GM18951 (cell line): ENCODE measurements around the gene SRGAP2.
"Not testable (repeated sequence)": the region's sequence is repeated elsewhere in the genome, so short reads cannot be mapped to it uniquely, and the experiment has no call there.

ENCODE experiments used
- in situ Hi-C: fragments of 300-500 bp; cut with MboI; formaldehyde crosslinking; loops from one replicate; pipeline ENCODE4 v1.12.0; 2022; ENCODE audit warnings: low sequenced_read_pairs, mixed read lengths, inconsistent platforms; ENCODE audit not compliant: unreplicated experiment

SRGAP2 gene

DNA sequence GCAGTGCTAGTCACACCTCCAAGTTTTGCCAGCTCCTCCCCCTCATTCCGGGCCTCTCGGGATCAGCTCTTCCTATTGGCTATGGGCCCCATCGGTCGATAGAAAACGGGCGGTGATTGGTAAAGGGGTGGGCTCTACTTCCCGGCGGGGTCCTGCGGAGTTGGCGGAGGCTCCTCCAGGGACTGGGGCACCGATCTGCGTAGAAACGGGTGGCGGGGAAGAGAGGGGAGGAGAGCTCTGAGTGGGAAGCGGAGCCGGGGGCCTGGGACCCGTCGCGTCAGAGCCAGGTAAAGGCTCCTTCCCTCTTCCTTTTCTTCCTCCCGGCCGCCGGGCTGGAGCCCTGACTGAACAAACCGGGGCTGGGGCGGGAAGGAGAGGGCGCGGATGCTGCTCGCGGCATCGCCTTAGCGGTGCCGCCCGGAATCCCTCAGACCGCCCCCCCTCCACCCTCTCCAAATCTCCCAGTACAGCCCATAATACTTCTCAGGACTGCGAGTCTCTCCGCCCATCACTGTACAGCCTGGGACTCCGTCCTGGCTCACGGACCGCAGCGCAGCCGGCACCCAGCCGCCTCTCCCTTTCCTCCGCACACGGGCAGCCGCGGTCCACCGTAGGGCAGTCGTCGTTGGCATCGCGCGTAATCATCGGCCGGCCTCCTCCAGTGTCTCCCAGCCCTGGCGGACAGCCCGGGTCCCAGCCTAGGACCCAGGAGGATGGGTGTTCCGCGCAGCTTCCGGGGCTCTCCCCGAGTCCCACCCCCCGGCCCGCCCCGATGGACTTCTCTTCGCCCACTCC lies at the start of gene SRGAP2:
Gene SRGAP2 (plus strand): TSS at position 178 of the 795 bp plus-strand sequence. CDS start 2,430 bp downstream, outside the sequence.
- in situ Hi-C loops, result not testable (repeated sequence)

DNA sequence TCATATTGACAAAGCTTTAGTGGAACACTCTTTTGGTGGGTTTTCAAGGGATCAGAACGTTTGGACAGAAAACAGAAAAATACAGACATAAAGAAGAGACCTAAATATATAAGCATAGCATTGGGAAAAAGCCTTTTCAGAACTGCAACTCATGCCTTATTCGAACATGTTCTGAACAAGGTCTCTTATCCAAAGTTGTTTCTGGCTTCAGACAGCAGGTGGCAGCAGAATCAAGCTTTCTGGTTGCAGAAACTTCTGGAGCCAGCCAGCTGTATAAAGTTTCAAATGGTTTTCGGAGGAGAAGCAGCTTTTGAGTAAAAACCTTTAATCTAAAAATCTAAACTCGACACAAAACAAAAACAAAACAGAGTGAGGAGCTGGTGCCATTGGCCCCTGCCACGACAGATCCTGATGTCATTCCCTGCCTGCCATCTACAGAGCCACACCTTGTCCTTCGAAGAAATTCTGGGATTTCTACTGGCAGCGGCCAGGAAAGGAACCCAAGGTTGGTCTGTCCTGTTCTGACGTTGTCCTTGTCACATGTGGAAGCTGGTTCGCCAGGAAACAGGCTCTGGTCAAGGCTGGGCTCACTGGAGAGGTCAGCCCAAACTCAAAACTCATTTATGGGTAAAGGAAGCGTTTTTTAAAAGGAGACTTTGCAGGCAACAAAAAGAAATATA lies 35.9 kb upstream of the SRGAP2 start:
- in situ Hi-C loops, result not testable (repeated sequence)

DNA sequence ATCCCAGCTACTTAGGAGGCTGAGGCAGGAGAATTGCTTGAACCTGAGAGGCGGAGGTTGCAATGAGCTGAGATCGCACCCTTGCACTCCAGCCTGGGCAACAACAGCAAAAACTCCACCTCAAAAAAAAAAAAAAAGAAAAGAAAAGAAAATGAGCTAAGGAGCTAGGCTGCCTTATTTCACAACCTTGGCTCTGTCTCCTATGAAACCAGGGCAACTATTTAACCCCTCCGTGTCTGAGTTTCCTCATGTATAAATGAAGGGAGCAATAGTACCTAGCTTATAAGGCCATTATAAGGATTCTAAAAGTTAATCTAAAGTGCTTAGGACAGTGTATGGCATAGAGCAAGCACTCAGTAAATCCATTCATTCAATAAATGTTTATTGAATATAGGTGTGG lies 33.5 kb upstream of the SRGAP2 start:
- in situ Hi-C loops, result not testable (repeated sequence)

DNA sequence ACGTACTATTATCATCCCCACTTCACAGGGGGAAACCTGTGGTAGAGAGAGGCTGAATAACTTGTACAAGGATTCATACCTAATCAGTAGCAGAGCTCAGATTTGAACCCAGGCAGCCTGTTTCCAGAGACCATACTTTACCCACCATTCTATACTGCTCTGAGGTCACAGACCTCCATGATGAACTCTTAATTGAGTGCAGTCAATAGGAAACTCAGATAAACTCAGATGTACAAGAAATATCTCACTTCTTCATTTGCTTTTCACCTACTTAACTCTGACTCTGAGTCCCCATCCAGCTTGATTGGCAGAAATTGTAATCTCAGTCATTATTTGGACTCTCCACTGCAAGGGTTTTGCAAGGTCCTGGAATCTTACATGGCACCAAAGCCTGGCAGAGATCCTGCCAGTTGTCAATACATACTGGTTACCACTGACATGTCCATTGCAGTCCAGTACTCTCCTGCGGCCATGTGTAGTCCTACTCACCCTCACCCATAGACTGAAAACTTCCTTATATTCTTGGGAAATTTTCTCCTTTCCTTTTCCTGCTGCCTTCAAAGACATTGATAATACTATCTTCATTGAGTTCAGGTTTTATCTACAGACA lies 30.1 kb upstream of the SRGAP2 start:
- in situ Hi-C loops, result not testable (repeated sequence)

DNA sequence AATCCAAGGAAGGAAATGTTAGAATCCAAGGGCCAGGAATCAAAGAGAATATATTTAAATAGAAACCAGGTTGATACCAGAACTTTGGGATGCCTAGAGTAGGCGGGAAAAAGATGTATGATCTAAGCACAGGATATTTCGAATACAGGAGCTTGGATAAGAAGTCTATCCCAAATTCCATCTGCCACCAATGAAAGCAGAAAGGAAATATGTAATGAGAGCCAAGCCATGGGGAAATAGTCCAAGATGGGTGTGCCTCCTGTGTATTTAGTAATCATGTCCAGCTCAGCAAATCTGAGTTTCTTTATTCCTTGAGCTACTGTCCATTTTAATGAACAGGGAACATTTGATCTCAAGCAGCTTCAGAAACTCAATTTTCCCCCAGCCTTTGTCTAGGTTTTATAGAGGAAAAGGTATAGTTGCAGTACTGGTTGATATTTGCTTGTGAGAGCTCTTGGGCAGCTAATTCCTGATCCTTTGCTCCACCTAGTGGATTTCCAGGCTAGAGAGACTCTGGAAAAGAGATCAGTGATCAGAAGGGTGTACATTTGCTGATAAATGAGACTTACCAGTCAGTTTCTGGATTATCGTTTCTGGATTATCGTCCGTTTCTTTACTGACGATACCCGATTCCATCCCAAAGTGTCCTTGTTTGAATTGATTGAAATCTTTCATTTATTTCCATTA lies 29.0 kb upstream of the SRGAP2 start:
- in situ Hi-C loops, result not testable (repeated sequence)

DNA sequence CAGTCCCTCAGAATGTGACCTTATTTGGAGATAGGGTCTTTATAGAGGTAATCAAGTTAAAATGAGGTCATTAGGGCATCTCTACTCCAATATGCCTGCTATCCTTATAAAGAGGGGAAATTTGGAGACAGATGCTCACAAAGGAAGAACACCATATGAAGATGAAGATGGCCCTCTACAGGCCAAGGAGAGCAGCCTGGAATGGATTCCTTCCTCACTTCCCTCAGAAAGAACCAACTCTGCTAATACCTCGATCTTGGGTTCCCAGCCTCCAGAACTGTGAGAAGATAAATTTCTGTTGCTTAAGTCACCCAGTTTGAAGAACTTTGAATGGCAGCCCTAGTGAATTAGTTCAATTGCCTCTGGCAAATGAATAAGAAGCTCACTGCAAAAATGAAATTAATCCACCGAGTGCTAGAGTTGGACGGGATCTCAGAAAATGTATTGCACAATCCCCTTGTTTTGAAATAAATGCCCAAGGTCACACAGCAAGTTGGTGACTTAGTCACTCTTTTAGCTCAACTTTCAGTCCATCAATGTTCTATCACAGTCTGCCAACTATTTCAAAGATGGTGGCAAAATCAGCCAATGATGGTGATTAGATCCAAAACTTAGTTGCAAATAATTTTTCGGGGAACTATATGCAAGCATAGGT lies 27.8 kb upstream of the SRGAP2 start:
- in situ Hi-C loops, result not testable (repeated sequence)

DNA sequence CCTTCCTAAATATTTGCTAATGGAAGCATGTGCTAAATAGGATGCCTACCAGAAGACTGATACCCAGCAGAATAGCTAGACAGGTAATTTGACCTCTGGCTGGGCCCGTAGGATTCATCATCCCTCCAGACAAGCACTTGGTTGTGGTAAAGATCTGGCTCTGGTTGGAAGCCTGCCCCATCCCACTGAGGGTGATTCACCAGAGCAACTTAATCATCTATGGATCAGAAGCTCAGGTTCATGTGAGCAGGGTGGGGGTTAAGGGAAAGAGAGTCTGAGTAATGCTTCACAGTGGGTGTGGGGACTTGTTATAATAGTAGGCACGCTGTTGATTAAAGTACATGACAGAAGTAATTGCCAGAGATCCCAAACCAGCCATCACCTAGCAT lies 27.2 kb upstream of the SRGAP2 start:
- in situ Hi-C loops, result not testable (repeated sequence)

DNA sequence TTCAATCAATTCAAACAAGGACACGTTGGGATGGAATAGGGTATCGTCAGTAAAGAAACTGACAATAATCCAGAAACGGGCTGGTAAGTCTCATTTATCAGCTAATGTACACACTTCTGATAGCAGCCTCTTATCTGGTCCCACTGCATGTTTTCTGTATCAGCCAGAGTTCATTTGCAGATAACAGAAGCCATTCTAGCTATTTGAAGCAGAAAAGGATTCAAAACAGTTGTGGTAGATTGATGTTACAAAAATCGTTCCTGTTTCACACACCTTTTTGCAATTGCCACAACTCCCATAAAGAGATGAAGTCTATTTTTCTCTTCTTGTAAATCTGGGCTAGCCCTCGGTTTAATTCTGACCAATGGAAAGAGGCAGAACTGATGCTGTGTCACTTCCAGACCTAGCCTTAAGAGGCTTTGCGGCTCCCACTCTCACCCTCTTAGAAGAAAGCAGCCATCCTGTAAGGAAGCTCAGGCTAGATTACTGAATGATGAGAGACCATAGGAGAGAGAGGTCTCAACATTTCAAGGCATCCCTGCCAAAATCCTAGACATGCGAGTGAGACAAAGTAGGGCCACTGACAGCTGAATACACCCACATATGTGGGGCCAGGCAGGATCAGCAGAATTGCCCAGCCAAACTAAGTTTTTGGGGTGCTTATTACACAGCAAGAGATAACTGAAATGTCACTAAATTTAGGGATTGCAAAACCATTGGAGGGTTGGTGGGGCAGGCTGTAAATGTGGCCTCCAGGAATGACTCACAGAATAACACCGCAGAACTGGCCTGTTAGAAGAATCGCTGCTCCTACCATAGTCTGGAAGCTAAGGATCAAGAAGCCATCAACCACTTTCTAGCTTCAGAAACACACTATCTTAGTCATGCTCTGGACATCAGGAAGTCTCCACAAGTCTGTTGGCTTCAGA lies 25.0 kb upstream of the SRGAP2 start:
- in situ Hi-C loops, result not testable (repeated sequence)

DNA sequence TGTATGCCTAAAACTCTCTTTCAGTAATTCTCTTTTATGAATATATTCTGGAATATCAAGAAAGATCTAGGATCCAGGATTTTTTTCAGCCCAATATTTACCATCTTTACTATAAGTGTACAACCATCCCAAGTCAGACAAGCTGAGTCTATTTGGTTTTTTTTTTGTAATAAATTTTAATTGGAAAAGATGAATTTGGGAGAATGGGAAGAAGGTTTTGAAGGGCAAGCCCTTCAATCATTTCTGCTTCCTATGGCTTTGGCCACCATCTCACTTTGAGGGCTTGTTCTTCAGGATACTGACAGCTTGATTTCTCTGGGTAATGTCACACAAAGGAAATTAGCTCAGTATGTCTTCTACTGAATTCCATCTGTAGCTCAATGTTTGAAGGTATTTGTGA lies 23.7 kb upstream of the SRGAP2 start:
- in situ Hi-C loops, result not testable (repeated sequence)

DNA sequence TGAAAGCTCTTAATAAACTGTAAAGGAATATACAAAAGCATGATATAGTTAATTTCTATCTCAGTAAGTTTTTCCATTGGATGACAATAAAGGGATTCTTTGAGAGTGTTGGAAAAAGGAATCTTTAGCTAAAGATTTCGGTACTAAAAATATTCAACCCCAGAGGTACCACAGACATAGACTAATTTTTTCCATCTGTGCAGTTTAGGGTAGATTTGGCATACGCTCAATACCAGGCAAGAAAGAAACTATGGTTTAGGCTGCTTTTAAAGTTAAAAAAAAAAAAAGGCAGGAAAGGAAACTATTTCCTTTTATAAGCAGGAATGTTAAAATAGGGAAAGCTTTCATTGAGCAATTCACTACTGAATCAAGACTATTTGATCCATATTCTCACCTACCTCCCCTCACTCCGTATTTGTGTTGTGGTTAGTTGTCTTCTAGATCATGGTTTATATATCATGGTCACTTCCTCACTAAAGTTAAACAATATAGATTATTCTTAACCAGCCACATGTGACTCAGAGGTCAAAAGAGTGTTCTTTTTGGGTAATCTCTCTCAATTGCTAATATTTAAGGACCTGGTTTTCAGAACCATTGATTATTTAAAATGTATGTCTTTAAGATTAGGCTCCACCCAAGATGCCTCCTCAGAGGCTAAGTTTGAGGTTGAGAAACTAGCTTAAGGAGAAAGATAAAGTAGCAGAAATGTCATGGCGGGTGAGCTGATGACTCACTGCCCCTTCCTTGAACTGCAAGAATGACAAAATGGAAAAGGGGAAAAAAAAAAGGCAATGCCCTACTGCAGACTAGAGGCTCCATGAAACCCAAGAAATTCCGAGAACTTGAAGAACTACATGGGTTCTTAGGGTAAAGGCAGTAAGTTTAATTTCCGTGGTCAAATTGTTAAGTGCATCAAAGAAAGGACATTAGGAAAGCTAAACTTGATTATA lies 20.7 kb upstream of the SRGAP2 start:
- in situ Hi-C loops, result not testable (repeated sequence)

DNA sequence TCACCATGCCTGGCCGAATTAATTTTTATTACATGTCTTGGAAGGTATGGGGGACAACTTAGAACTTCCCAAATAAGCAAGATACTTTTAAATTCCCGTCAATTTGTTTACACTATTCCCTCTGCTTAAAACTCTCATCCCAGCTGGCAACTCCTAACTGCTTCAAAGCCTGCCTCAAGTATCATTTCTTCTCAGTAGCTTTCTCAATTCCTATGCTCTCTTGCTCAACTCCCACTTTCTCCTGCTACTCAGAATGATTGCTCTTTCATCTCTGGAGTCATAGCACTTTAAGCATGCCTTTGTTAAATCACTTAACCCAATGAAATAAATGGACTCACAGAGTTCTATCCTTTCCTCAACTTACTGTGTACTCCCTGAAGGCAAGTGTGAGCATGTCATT lies 19.6 kb upstream of the SRGAP2 start:
- in situ Hi-C loops, result not testable (repeated sequence)

DNA sequence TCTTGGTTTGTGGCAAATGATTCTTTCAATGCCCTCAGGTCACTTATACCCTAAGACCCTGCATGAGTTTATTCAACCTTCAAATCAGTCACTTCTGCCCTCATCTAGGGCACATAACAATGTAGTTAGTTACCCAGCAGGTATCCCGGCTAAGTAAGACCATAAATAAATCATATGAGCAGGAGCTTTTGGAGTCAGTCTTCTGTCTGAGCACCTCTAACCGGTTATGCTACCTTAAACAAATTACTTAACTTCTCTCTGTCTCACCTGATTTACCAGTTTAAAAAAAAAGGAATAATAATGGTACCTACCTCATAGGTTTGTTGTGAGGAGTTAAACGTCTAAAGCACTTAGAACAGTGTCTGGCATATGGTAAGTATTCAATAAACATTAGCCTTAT lies 17.6 kb upstream of the SRGAP2 start:
- in situ Hi-C loops, result not testable (repeated sequence)

DNA sequence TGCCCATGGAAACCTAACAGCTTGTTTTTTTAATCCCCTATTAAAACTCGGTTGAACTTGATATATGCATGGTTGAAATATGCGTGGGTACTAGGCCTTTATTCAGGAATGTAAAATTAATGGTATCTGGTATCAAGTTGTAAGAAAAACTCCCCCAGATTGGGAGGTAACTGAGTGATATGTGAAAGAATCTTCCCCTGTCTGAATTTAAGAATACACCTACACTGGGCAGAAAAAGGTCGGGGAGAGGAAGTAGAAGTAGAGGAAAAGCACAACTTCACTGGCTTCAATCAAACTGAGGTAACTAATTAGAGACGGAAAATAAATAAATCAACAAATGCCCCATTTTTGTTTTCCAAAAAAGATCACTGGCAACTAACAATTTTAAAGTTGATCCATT lies 16.5 kb upstream of the SRGAP2 start:
- in situ Hi-C loops, result not testable (repeated sequence)

DNA sequence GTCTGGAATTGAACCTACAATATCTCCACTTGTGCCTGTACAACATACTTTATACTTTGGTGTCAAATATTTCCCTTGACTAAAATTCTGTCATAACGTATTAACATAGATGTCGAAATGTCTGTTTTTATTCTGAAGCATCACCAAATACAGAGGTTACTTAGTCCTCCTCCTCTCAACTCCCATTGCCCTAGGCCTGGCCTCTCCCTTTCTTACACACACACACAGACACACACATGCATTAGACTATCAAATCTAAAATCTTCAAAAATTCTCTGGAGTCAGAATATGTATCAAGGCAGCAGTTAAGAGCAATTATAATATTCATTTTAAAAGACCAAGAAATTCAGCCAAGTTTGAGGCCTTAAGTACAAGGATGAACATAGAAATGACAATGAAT lies 8.2 kb upstream of the SRGAP2 start:
- in situ Hi-C loops, result not testable (repeated sequence)

DNA sequence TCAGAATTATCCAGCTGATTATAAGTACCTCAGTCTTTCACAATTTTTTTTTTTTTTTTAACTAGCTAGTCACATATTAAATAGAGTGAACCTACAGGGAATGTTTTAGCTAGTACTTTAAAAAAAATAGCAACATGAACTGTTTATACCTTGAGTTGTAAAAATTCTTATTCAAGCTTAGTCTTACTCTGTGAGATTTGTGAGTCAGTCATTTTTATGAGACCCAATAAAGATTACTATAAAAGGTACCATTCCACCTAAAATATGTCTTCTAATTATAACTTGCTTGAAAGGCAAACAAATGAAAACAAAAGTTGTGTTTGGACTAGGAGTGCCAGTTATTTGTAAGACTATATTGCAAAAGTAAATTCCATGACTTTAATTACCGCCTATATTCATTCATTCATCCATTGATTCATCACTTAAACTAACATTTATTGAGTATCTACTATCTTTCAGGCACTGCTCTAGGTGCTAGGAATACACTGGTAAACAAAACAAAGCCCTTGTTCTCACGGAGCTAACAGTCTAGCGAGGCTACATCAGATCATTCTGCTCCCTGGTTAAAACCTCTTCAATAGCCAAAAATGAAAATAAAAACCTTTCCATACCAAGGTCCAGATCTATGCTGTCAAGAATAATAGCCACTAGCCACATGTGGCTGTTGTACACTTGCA lies 6.5 kb upstream of the SRGAP2 start:
- in situ Hi-C loops, result not testable (repeated sequence)

DNA sequence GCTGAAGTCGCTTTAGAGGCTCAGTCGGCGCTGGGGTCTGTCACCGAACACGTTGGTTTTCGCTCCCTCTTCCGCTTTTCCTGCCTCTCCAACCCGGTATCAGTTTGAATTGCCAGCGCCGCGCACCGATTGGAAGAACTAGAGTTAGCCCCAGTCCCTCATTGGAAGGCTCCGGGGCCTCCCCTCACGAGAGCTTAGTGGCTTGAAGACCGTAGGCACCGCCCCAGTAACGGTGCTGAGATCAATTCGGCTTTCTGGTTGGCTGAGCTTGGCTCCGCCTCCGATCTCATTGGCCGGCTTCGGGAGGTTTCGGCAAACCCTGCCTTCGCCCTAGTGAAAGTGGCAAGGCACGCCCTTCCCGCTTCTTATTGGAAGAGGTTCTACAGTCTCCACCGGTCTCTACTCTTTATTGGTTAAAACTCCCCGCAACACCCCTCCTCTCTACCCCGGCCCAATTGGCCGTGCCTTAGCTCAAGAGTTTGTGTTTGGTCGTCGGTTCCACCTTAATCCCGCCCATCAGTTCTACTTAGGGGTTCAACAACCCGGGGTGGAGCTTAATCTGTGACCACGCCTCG lies 465 bp upstream of the SRGAP2 start, which contains the start of gene FAM72A:
Gene FAM72A (minus strand): TSS at position 51 of the 575 bp plus-strand sequence. CDS start 814 bp downstream, outside the sequence.
- in situ Hi-C loops, result not testable (repeated sequence)

DNA sequence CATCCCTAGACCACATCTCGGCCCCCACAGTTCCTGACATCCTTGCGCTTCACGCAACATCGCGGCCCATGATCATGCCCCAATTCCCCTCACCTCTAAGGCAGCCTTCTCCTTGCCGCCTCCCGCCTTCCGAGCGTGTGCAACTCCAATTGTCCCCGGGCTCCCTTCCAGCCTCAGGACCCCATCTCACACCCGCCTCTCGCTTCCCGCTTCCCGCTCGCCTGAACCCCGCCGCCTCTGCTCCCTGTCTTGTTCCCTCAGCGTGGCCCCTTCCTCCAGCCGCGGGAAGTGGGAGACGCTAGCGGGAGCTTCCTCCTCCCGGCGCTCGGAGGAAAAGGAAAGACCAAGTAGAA lies 794 bp downstream of the SRGAP2 start:
- in situ Hi-C loops, result not testable (repeated sequence)
